Stimulated activated CD8-positive, alpha-beta memory T cell treated with anti-CD3 and anti-CD28 coated beads, Interleukin-12 subunit alpha, Interleukin-12 subunit beta, amount 100 ng/mL, for 24 hours (primary cell): Measurements from ENCODE around the gene DONSON.

Experiments used
- DNase-seq: peaks from one replicate; pipeline ENCODE4 v3.0.0-alpha.2; 2020; ENCODE audit errors: extremely low read depth

DONSON gene

GRCh38 chr21:33541105-33541711 is 47.3 kb downstream of the DONSON start:
- DNase-seq: no peak

DNA sequence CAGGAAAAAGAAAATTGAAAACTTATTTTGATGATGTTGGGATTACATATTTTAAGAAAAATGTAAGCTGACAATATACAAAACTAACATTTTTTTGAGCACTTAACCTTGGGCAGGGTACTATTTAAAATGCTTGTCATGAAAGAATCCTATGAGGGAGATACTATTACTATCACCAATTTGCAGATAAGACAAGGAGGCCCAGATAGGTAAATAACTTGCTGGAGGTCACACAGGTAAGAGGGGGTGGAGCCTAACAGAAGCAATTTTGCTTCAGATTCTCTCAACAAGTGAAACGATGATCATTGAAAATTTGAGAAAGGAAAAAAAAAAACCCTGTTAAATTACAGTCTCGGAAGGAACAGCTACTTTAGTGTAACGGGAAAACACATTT is 47.8 kb downstream of the DONSON start:
- no peak for DNase-seq

- DNase-seq: no peak
Observed at GRCh38 chr21:33539616-33540015, 48.9 kb downstream of the DONSON start.

- no peak for DNase-seq
Observed at GRCh38 chr21:33537212-33537611, 51.3 kb downstream of the DONSON start.

- no peak for DNase-seq
Observed at GRCh38 chr21:33531007-33531406, 57.5 kb downstream of the DONSON start.
